NCI-H2171 treated with DMSO at 0.1 percent for 48 hours (cell line): Measurements from ENCODE around the gene ENDOG.
"Not testable (repeated sequence)": the region's sequence is repeated elsewhere in the genome, so short reads cannot be mapped to it uniquely, and the experiment has no call there.

Experiments
- DNase-seq: peaks from one replicate; lab custom pipeline; 2025; lab: John Stamatoyannopoulos, UW

Gene ENDOG

DNA sequence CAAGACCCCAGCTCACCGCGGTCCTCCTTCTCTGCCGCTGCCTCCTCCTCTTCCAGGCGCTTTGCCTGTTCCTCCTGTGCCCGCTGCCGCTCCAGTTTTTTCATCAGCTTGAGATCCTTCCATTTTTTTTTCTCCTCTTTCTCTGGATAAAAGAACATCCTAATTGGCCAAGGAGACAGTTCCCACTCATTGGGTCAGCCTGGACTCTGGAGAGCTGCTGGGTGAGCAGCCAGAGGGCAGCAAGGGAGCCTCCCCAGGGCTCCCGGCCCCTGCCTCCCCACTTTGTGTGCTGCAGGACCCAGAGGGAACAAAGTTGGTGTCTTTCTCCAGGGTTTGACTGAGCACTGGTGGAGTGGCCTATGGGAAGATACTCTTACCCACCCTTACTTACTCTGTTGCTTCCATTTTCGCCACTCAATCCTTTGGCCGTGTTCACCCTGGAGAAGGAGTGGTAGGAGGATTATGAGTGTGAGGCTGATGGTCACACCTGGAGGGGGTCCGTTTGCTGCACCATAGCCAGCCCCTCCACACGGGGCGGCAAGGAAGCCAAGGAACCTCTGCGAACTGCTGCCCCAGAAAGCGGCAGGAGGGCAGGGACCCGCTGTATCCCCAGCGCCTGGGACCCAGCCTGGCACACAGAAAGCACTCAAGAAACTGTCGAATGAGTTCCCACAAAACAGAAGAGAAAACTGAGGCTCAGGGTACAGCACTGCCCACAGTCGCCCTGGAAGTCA lies 10.6 kb downstream of the ENDOG start:
- DNase-seq, result no peak

- peak; percentile 97 for DNase-seq
Observed at GRCh38 chr9:128829477-128830251, 11.4 kb downstream of the ENDOG start, which contains the start of gene SPOUT1. Gene SPOUT1 (minus strand): TSS chr9:128829794. CDS start chr9:128829780, 14 bp downstream.

- DNase-seq, result no peak
Observed at GRCh38 chr9:128833696-128834095, 15.4 kb downstream of the ENDOG start.

- DNase-seq, result no peak
Observed at GRCh38 chr9:128835246-128836210, 17.2 kb downstream of the ENDOG start.

DNA sequence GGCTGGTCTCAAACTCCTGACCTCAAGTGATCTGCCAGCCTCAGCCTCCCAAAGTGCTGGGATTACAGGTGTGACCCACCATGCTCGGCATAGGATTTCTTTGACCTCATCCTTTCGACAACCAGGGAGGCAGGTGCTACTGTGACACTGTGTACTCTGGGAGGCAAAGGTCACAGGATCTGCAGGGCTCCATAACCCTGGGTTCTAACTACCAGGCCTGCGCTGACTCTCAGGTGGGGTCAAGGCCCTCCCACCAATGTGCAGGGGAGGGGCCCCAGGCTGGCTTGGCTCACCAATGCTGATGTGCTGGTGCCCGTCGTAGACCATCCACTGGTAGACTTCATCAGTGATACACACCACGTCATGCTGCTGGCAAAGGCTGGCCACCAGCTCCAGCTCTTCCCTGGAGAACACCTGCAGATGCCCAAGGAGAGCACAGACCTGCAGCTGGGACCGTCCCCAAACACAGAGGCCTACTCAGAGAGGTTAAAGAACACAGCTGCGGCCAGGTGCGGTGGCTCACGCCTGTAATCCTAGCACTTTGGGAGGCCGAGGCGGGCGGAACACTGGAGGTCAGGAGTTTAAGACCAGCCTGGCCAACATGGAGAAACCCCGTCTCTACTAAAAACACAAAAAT lies 18.3 kb downstream of the ENDOG start:
- no peak for DNase-seq

DNA sequence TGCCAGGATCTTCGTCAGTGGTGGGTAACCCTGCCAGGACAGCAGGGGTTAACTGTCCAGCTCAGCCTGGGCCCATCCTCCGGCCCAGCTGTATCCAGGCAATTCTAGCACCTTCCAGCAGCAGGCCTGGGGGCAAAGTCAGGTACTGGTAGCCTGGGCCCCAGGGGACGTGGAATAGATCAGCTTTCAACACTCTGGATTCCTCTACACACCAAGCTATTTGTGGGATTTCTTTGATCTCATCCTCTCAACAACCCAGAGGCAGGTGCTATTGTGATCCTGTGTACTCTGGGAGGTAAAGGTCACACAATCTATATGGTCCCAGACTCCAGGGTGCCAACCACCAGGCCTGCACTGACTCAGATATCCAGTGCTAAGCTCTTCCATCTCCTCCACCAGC lies 20.0 kb downstream of the ENDOG start:
- DNase-seq, result peak; percentile 31

GRCh38 chr9:128840524-128840923 lies 22.2 kb downstream of the ENDOG start:
- no peak for DNase-seq

DNA sequence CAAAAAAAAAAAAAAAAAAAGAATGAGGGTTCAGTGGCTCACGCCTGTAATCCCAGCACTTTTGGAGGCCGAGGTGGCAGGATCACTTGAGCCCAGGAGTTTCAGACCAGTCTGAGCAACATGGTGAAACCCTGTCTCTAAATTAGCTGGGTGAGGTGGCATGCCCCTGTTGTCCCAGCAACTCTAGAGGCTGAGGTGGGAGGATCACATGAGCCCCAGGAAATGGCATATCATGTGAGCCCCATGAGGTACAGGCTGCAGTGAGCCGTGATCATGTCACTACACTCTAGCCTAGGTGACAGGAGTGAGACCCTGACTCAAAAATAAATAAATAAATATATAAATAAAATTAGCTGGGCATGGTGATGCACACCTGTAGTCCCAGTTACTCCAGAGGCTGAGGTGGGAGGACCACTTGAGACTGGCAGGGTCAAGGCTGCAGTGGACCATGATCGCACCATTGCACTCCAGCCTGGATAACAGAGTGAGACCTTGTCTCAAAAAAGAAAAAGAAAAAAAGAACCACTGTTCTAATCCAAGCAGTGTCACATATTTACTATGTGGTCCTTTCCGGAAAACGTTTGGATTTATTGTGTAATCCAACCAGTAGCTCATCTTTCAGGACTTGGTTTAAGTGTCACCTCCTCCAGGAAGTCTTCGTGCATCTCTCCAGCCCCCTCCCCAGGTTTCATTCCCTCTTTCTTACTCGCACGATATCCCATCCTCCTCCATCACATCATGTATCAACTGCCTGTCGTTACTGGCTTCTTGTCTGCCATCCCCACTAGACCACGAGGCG lies 23.6 kb downstream of the ENDOG start:
- no peak for DNase-seq

GRCh38 chr9:128843171-128843570 lies 24.9 kb downstream of the ENDOG start:
- not testable (repeated sequence) for DNase-seq

- DNase-seq, result peak; percentile 99
Observed at GRCh38 chr9:128845186-128845931, 27.1 kb downstream of the ENDOG start.

- DNase-seq, result no peak
Observed at GRCh38 chr9:128846680-128847030, 28.4 kb downstream of the ENDOG start.

GRCh38 chr9:128847803-128848202 lies 29.5 kb downstream of the ENDOG start:
- DNase-seq, result no peak

DNA sequence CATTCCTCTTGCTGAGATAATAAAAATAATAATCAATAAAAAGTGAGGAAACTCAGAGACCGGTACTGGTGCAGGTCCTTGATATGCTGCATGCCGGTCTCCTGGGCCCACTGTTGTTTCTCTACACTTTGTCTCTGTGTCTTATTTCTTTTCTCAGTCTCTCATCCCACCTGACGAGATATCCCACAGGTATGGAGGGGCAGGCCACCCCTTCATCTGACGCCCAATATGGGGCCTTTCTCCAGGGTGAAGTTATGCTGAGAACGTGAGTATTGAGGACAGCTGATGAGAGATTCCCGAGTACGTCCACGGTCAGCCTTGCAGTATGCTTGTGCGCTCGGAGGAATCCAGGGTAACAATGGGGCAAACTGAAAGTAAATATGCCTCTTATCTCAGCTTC lies 32.7 kb downstream of the ENDOG start:
- not testable (repeated sequence) for DNase-seq

- peak; percentile 29 for DNase-seq
Observed at GRCh38 chr9:128851779-128852600, 33.7 kb downstream of the ENDOG start.

GRCh38 chr9:128852646-128853045 lies 34.3 kb downstream of the ENDOG start:
- not testable (repeated sequence) for DNase-seq

- DNase-seq, result not testable (repeated sequence)
Observed at GRCh38 chr9:128854454-128854853, 36.2 kb downstream of the ENDOG start.

DNA sequence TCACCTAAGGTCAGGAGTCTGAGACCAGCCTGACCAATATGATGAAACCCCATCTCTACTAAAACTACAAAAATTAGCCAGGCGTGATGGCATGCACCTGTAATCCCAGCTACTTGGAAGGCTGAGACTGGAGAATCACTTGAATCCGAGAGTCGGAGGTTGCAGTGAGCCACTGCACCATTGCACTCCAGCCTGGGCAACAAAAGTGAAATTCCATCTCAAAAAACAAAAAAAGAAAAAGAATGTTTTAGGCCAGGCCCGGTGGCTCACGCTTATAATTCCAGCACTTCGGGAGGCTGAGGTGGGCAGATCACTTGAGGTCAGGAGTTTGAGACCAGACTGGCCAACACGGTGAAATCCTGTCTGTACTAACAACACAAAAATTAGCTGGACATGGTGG lies 40.2 kb downstream of the ENDOG start:
- DNase-seq, result not testable (repeated sequence)

DNA sequence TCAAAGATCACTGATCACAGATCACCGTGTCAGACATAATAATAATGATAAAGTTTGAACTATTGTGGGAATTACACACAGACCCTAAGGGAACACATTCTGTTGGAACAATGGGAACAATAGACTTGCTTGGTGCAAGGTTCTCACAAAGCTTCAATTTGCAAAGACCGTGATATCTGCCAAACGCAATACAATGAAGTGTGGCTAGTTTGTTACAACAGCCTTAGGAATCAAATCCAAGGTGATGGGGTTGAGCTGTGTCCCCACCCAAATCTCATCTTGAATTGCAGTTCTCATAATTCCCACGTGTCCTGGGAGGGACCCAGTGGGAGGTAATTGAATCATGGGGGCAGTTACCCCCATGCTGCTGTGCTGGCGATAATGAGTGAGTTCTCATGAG lies 42.6 kb downstream of the ENDOG start:
- no peak for DNase-seq

GRCh38 chr9:128861501-128861900 lies 43.2 kb downstream of the ENDOG start:
- DNase-seq, result no peak
